ENCODE results near the gene CRABP2.

CRABP2 gene

GRCh38 chr1:156664046-156664766 lies 41.2 kb downstream of the CRABP2 start:
- H3K27ac ChIP-seq: no peak overlapping the region
- TF ChIP-seq CTCF (conservative IDR thresholded peaks at IDR 0.05): no peak

- no peak for TF ChIP-seq CTCF (conservative IDR thresholded peaks at IDR 0.05)
- H3K27ac ChIP-seq: no peak overlapping the region
Measured at GRCh38 chr1:156663178-156663577, 42.2 kb downstream of the CRABP2 start.

GRCh38 chr1:156662800-156663055 lies 42.7 kb downstream of the CRABP2 start:
- H3K27ac ChIP-seq: no peak overlapping the region
- TF ChIP-seq CTCF (conservative IDR thresholded peaks at IDR 0.05): no peak

- no peak overlapping the region for H3K27ac ChIP-seq
- no peak for TF ChIP-seq CTCF (conservative IDR thresholded peaks at IDR 0.05)
Measured at GRCh38 chr1:156662005-156662799, 43.2 kb downstream of the CRABP2 start.

- H3K27ac ChIP-seq: peak overlapping the region; percentile 42
- no peak for TF ChIP-seq CTCF (conservative IDR thresholded peaks at IDR 0.05)
Measured at GRCh38 chr1:156660752-156661112, 44.7 kb downstream of the CRABP2 start.

- peak overlapping the region; percentile 42 for H3K27ac ChIP-seq
- peak; percentile 99 for TF ChIP-seq CTCF (conservative IDR thresholded peaks at IDR 0.05)
Measured at GRCh38 chr1:156659988-156660751, 45.2 kb downstream of the CRABP2 start.

GRCh38 chr1:156659661-156659987 lies 45.8 kb downstream of the CRABP2 start:
- 0 out of 2 replicates have a peak, but pooled peaks have one; percentile 28 for TF ChIP-seq CTCF (conservative IDR thresholded peaks at IDR 0.05)
- H3K27ac ChIP-seq: peak overlapping the region; percentile 42; the same call in 1 of the 2 replicates

Data from VCaP (cell line).